Glutamatergic neuron (in vitro differentiated cells): Measurements from ENCODE around the gene USP40. TPM values are rescaled to one million over a fixed set of nuclear protein-coding genes. Genes with fewer than 3 reads are reported as not detected.

ENCODE experiments used
- DNase-seq: peaks from one replicate; pipeline ENCODE4 v3.0.0; 2022
- H3K27ac Mint-ChIP-seq: one replicate; pipeline ENCODE4 v1.8.0; 2020; ENCODE audit warnings: mild to moderate bottlenecking, mixed read lengths, inconsistent platforms; ENCODE audit not compliant: unreplicated experiment
- H3K27me3 Mint-ChIP-seq: one replicate; pipeline ENCODE4 v1.8.0; 2020; ENCODE audit warnings: mild to moderate bottlenecking, moderate library complexity, mixed read lengths, inconsistent platforms; ENCODE audit not compliant: unreplicated experiment
- H3K36me3 Mint-ChIP-seq: one replicate; pipeline ENCODE4 v1.8.0; 2020; ENCODE audit warnings: mild to moderate bottlenecking, mixed read lengths, inconsistent platforms; ENCODE audit not compliant: unreplicated experiment
- H3K4me1 Mint-ChIP-seq: one replicate; pipeline ENCODE4 v1.8.0; 2020; ENCODE audit warnings: mild to moderate bottlenecking, low read depth, mixed read lengths, inconsistent platforms; ENCODE audit not compliant: unreplicated experiment
- H3K4me3 Mint-ChIP-seq: one replicate; pipeline ENCODE4 v1.8.0; 2020; ENCODE audit warnings: mild to moderate bottlenecking, mixed read lengths, inconsistent platforms; ENCODE audit not compliant: unreplicated experiment
- H3K9me3 Mint-ChIP-seq: one replicate; pipeline ENCODE4 v1.8.0; 2020; ENCODE audit warnings: mild to moderate bottlenecking, moderate library complexity, mixed read lengths, inconsistent platforms; ENCODE audit not compliant: unreplicated experiment
- total RNA-seq: library from RNA; stranded (reverse); fragmentation: NEBNext Ultra II Directional; extraction: Animal tissue kit (Norgen Biotek cat#: 25700); gene quantifications from one replicate; pipeline ENCODE4 v1.2.1, GENCODE V29; 2021; ENCODE audit not compliant: unreplicated experiment
- TF ChIP-seq, protein P1 (sequence below): fragments of 200-600 bp; sonication (generic); IDR thresholded peaks from one replicate; pipeline ENCODE4 v1.5.0; 2021; ENCODE audit not compliant: partially characterized antibody, unreplicated experiment

Gene USP40
- total RNA-seq, 1 donor from 2014 or later = 21.8 TPM

- H3K4me1 Mint-ChIP-seq = peaks cover 15% of the 10 kb centered on the region
- peaks cover 2% of the 10 kb centered on the region for H3K9me3 Mint-ChIP-seq
- TF ChIP-seq, protein P1, sequence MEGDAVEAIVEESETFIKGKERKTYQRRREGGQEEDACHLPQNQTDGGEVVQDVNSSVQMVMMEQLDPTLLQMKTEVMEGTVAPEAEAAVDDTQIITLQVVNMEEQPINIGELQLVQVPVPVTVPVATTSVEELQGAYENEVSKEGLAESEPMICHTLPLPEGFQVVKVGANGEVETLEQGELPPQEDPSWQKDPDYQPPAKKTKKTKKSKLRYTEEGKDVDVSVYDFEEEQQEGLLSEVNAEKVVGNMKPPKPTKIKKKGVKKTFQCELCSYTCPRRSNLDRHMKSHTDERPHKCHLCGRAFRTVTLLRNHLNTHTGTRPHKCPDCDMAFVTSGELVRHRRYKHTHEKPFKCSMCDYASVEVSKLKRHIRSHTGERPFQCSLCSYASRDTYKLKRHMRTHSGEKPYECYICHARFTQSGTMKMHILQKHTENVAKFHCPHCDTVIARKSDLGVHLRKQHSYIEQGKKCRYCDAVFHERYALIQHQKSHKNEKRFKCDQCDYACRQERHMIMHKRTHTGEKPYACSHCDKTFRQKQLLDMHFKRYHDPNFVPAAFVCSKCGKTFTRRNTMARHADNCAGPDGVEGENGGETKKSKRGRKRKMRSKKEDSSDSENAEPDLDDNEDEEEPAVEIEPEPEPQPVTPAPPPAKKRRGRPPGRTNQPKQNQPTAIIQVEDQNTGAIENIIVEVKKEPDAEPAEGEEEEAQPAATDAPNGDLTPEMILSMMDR = no peak
- H3K4me3 Mint-ChIP-seq = no peak overlapping the region
- no peaks in the 10 kb centered on the region for H3K27me3 Mint-ChIP-seq
- H3K27ac Mint-ChIP-seq = no peak overlapping the region
- no peaks in the 10 kb centered on the region for H3K36me3 Mint-ChIP-seq
- DNase-seq = no peak
These were observed 111.6 kb downstream of the USP40 start for GRCh38 chr2:233455006-233455405.

- H3K27me3 Mint-ChIP-seq = peaks cover 6% of the 10 kb centered on the region
- no peak overlapping the region for H3K27ac Mint-ChIP-seq
- peak; percentile 8 for DNase-seq
- H3K36me3 Mint-ChIP-seq = no peaks in the 10 kb centered on the region
- TF ChIP-seq, protein P1 = no peak
- H3K4me3 Mint-ChIP-seq = no peak overlapping the region
- peaks cover 2% of the 10 kb centered on the region for H3K9me3 Mint-ChIP-seq
- H3K4me1 Mint-ChIP-seq = peaks cover 22% of the 10 kb centered on the region
These were observed 112.7 kb downstream of the USP40 start for GRCh38 chr2:233453916-233454315.

GRCh38 chr2:233453111-233453915, 113.3 kb downstream of the USP40 start:
- TF ChIP-seq, protein P1 = no peak
- peaks cover 25% of the 10 kb centered on the region for H3K4me1 Mint-ChIP-seq
- H3K4me3 Mint-ChIP-seq = no peak overlapping the region
- H3K27ac Mint-ChIP-seq = peak overlapping the region; percentile 44
- H3K9me3 Mint-ChIP-seq = peaks cover 2% of the 10 kb centered on the region
- DNase-seq = peak; percentile 9
- peaks cover 6% of the 10 kb centered on the region for H3K27me3 Mint-ChIP-seq
- H3K36me3 Mint-ChIP-seq = no peaks in the 10 kb centered on the region

- peaks cover 38% of the 10 kb centered on the region for H3K4me1 Mint-ChIP-seq
- H3K27ac Mint-ChIP-seq = no peak overlapping the region
- no peak overlapping the region for H3K4me3 Mint-ChIP-seq
- DNase-seq = no peak
- peaks cover 12% of the 10 kb centered on the region for H3K27me3 Mint-ChIP-seq
- TF ChIP-seq, protein P1 = no peak
- peaks cover 6% of the 10 kb centered on the region for H3K9me3 Mint-ChIP-seq
- H3K36me3 Mint-ChIP-seq = no peaks in the 10 kb centered on the region
These were observed 114.6 kb downstream of the USP40 start for GRCh38 chr2:233451950-233452349.

GRCh38 chr2:233450864-233451575, 115.6 kb downstream of the USP40 start:
- TF ChIP-seq, protein P1 = no peak
- no peak overlapping the region for H3K4me3 Mint-ChIP-seq
- H3K4me1 Mint-ChIP-seq = peaks cover 45% of the 10 kb centered on the region
- no peaks in the 10 kb centered on the region for H3K36me3 Mint-ChIP-seq
- H3K9me3 Mint-ChIP-seq = peaks cover 6% of the 10 kb centered on the region
- H3K27me3 Mint-ChIP-seq = peaks cover 12% of the 10 kb centered on the region
- DNase-seq = peak; percentile 12
- H3K27ac Mint-ChIP-seq = no peak overlapping the region
